Neural crest cell (in vitro differentiated cells): ENCODE results near the gene CORO2A. TPM values are rescaled to one million over a fixed set of nuclear protein-coding genes. Genes with fewer than 3 reads are reported as not detected.

ENCODE experiments used
- DNase-seq: peaks from one replicate; pipeline ENCODE4 v3.0.0; 2021; ENCODE audit warnings: low read depth, mixed read lengths, low spot score
- H3K27ac Mint-ChIP-seq: one replicate; pipeline ENCODE4 v1.8.0; 2021; ENCODE audit warnings: mild to moderate bottlenecking, mixed read lengths; ENCODE audit not compliant: unreplicated experiment
- H3K27me3 Mint-ChIP-seq: 2 replicates; pipeline ENCODE4 v1.8.0; 2021; ENCODE audit warnings: low read depth, mild to moderate bottlenecking, mixed read lengths
- H3K36me3 Mint-ChIP-seq: 2 replicates; pipeline ENCODE4 v1.8.0; 2021; ENCODE audit warnings: low read depth, mild to moderate bottlenecking, mixed read lengths
- H3K4me1 Mint-ChIP-seq: 2 replicates; pipeline ENCODE4 v1.8.0; 2021; ENCODE audit warnings: mixed read lengths
- H3K4me3 Mint-ChIP-seq: one replicate; pipeline ENCODE4 v1.8.0; 2021; ENCODE audit warnings: mild to moderate bottlenecking, mixed read lengths
- H3K9me3 Mint-ChIP-seq: 2 replicates; pipeline ENCODE4 v1.8.0; 2021; ENCODE audit warnings: mixed read lengths
- total RNA-seq: library from RNA; stranded (reverse); gene quantifications from 2 replicates; pipeline ENCODE4 v1.2.1, GENCODE V29; 2021
- TF ChIP-seq, protein P1 (sequence below): fragments of 200-600 bp; sonication (generic); conservative IDR thresholded peaks from 2 replicates; pipeline ENCODE4 v1.5.0; 2021; ENCODE audit warnings: antibody characterized with exemption, mild to moderate bottlenecking

Gene CORO2A
- total RNA-seq, 1 donor from 2014 or later = 9.3 TPM

DNA sequence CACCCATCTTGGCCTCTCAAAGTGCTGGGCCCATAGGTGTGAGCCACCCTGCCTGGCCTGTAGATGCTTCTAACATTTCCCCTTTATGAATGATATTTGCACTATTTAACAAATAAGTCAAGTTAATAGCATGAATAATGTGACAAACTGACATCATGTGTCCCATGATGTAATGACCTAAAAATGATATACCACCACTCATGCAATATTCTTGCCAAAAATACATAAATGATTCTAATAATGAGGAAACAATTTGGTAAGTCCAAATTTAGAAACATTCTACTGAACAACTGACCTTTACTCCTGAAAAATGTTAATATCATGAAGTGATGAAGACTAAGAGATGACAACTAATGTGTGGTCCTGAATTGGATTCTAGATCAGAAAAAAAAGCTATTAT, 39.9 kb downstream of the CORO2A start:
- no peaks in the 10 kb centered on the region for H3K36me3 Mint-ChIP-seq
- peaks cover 8% of the 10 kb centered on the region for H3K4me1 Mint-ChIP-seq
- no peak for DNase-seq
- H3K4me3 Mint-ChIP-seq = no peak overlapping the region
- H3K27me3 Mint-ChIP-seq = no peaks in the 10 kb centered on the region
- TF ChIP-seq, protein P1, sequence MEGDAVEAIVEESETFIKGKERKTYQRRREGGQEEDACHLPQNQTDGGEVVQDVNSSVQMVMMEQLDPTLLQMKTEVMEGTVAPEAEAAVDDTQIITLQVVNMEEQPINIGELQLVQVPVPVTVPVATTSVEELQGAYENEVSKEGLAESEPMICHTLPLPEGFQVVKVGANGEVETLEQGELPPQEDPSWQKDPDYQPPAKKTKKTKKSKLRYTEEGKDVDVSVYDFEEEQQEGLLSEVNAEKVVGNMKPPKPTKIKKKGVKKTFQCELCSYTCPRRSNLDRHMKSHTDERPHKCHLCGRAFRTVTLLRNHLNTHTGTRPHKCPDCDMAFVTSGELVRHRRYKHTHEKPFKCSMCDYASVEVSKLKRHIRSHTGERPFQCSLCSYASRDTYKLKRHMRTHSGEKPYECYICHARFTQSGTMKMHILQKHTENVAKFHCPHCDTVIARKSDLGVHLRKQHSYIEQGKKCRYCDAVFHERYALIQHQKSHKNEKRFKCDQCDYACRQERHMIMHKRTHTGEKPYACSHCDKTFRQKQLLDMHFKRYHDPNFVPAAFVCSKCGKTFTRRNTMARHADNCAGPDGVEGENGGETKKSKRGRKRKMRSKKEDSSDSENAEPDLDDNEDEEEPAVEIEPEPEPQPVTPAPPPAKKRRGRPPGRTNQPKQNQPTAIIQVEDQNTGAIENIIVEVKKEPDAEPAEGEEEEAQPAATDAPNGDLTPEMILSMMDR = no peak
- no peaks in the 10 kb centered on the region for H3K9me3 Mint-ChIP-seq
- no peak overlapping the region for H3K27ac Mint-ChIP-seq

DNA sequence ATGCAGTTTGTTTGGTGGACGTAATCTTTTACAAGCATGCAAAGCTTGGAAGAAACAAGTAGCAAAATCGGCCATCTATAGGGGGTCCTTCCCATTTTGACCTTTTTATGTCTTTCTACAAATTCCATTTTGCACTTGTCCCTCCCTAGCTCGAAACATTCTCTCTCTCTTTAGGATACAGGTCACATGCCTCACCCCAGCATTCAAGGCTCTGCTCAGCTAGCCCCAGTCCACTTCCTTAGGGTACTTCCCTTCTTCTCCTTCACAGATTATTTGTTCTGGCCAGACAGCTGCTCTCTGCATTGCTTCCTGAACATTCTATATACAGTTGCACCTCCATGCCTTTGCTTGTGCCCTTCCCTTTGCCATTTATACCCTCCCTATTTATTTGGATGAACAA, 41.7 kb downstream of the CORO2A start:
- TF ChIP-seq, protein P1 = no peak
- H3K27ac Mint-ChIP-seq = no peak overlapping the region
- no peaks in the 10 kb centered on the region for H3K9me3 Mint-ChIP-seq
- no peaks in the 10 kb centered on the region for H3K27me3 Mint-ChIP-seq
- H3K4me1 Mint-ChIP-seq = peaks cover 14% of the 10 kb centered on the region
- no peak for DNase-seq
- no peaks in the 10 kb centered on the region for H3K36me3 Mint-ChIP-seq
- H3K4me3 Mint-ChIP-seq = no peak overlapping the region

DNA sequence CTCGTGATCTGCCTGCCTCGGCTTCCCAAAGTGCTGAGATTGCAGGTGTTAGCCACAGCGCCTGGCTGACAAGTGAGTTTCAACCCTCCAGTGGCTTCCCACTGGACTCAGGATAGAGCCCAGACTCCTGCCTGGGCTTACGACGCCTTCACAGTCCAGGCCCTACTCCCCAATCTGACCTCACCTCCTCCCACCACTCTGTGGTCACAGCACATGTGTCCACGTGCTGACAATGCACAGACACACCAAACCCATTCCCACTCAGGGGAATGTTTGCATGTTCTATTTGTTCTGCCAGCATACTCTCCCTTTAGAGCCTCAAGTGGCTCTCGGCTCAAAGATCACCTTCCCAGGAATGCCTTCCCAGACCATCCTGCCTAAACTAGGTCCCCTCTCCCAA, 42.3 kb downstream of the CORO2A start:
- no peaks in the 10 kb centered on the region for H3K36me3 Mint-ChIP-seq
- no peaks in the 10 kb centered on the region for H3K9me3 Mint-ChIP-seq
- TF ChIP-seq, protein P1 = no peak
- H3K27me3 Mint-ChIP-seq = no peaks in the 10 kb centered on the region
- H3K4me3 Mint-ChIP-seq = no peak overlapping the region
- no peak for DNase-seq
- peaks cover 14% of the 10 kb centered on the region for H3K4me1 Mint-ChIP-seq
- peak overlapping the region; percentile 7 for H3K27ac Mint-ChIP-seq

DNA sequence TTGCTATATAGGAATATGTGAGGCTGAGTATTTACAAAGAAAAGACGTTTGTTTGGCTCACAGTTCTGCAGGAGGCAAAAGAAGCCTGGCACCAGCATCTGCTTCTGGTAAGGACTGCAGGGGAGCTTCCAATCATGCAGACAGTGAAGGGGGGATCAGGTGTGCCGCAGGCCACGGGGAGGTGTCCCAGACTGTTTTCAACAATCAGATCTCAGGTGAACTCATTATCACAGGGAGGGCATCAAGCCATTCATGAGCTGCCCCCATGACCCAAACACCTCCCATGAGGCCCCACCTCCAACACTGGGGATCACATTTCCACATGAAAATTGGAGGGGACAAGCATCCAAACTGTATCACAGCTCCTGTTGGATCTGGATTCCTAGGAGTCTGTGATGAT, 43.0 kb downstream of the CORO2A start:
- no peak for DNase-seq
- TF ChIP-seq, protein P1 = no peak

DNA sequence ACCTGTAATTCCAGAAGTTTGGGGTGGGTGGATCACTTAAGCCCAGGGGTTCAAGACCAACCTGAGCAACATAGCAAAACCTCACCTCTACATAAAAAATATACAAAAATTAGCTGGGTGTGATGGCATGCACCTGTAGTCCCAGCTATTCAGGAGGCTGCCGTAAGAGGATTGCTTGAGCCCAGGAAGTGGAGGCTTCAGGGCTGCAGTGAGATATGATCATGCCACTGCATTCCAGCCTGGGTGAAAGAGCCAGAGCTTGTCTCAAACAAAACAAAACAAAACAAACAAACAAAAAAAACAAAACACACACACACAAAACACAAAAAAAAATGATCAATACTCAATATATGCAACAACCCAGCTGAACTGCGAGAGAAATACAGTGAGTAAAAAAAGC, 44.0 kb downstream of the CORO2A start:
- Mint-ChIP-seq H3K36me3 (no peaks in the 10 kb centered on the region), H3K4me3 (no peak overlapping the region), H3K9me3 (no peaks in the 10 kb centered on the region), H3K4me1 (peaks cover 17% of the 10 kb centered on the region), H3K27me3 (no peaks in the 10 kb centered on the region), H3K27ac (no peak overlapping the region)
- TF ChIP-seq, protein P1 = no peak
- DNase-seq = no peak

More for the DNA sequence above, 43.0 kb downstream of the CORO2A start:
- H3K9me3 Mint-ChIP-seq = no peaks in the 10 kb centered on the region
- peak overlapping the region; percentile 62 for H3K27ac Mint-ChIP-seq
- H3K36me3 Mint-ChIP-seq = no peaks in the 10 kb centered on the region
- no peaks in the 10 kb centered on the region for H3K27me3 Mint-ChIP-seq
- H3K4me3 Mint-ChIP-seq = no peak overlapping the region
- peaks cover 14% of the 10 kb centered on the region for H3K4me1 Mint-ChIP-seq

DNA sequence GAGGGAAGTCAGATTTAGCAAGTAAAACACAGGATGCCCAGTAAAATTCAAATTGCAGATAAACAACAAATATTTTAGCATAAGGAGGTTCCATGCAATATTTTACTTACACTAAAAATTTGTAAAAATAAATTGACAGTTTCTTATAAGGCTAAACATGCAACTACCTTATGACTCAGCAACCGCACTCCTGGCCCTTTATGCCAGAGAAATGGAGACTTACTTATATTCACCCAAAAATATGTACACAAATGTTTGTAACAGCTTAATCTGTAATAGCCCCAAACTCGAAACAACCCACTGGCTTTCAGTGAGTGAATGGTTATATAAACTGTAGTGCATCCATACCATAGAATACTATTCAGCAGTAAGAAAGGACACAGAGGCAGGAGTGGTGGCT, 44.9 kb downstream of the CORO2A start:
- no peaks in the 10 kb centered on the region for H3K9me3 Mint-ChIP-seq
- H3K27me3 Mint-ChIP-seq = no peaks in the 10 kb centered on the region
- H3K36me3 Mint-ChIP-seq = no peaks in the 10 kb centered on the region
- no peak overlapping the region for H3K27ac Mint-ChIP-seq
- TF ChIP-seq, protein P1 = no peak
- peaks cover 20% of the 10 kb centered on the region for H3K4me1 Mint-ChIP-seq
- H3K4me3 Mint-ChIP-seq = no peak overlapping the region
- no peak for DNase-seq
